Dendritic cell treated with granulocyte-macrophage colony-stimulating factor and Interleukin-4, amounts not matched to agents 40 ng/mL and 50 ng/mL, for 4 days (primary cell): Measurements from ENCODE around the gene OPA3.
"Not testable (repeated sequence)": the region's sequence is repeated elsewhere in the genome, so short reads cannot be mapped to it uniquely, and the experiment has no call there.

ENCODE experiments used
- H3K27ac Mint-ChIP-seq: one replicate; pipeline ENCODE4 v1.8.0; 2022; ENCODE audit warnings: mild to moderate bottlenecking, mixed read lengths
- H3K27me3 Mint-ChIP-seq: one replicate; pipeline ENCODE4 v1.8.0; 2022; ENCODE audit warnings: mild to moderate bottlenecking, mixed read lengths
- H3K36me3 Mint-ChIP-seq: one replicate; pipeline ENCODE4 v1.8.0; 2022; ENCODE audit warnings: low read depth, mixed read lengths
- H3K4me1 Mint-ChIP-seq: one replicate; pipeline ENCODE4 v1.8.0; 2022; ENCODE audit warnings: low read depth, mixed read lengths
- H3K4me3 Mint-ChIP-seq: one replicate; pipeline ENCODE4 v1.8.0; 2022; ENCODE audit warnings: mild to moderate bottlenecking, moderate library complexity, mixed read lengths
- H3K9me3 Mint-ChIP-seq: one replicate; pipeline ENCODE4 v1.8.0; 2022; ENCODE audit warnings: mixed read lengths
- intact Hi-C: fragments of 100-400 bp; cut with micrococcal nuclease; formaldehyde crosslinking; loops from one replicate; pipeline ENCODE4 v1.15.0; 2022

The OPA3 gene

GRCh38 chr19:45584332-45585157 lies at the start of gene OPA3:
Gene OPA3 (minus strand): TSS chr19:45584802. CDS start chr19:45584764, 38 bp downstream.
- Mint-ChIP-seq H3K9me3 (no peaks in the 10 kb centered on the region), H3K27me3 (peaks cover 13% of the 10 kb centered on the region), H3K36me3 (peaks cover 19% of the 10 kb centered on the region), H3K4me3 (peak within 1 kb of the TSS; percentile 86), H3K27ac (peak within 1 kb of the TSS; percentile 98), H3K4me1 (peaks cover 11% of the 10 kb centered on the region)
- intact Hi-C loops, result no loop called here

- Mint-ChIP-seq H3K36me3 (peaks cover 55% of the 10 kb centered on the region), H3K4me1 (no peaks in the 10 kb centered on the region), H3K4me3 (no peak overlapping the region), H3K27me3 (no peaks in the 10 kb centered on the region), H3K27ac (no peak overlapping the region), H3K9me3 (no peaks in the 10 kb centered on the region)
- intact Hi-C loops, result no loop called here
Observed at GRCh38 chr19:45632468-45633196, 48.0 kb upstream of the OPA3 start.

GRCh38 chr19:45630463-45630862 lies 45.9 kb upstream of the OPA3 start:
- intact Hi-C loops, result no loop called here

GRCh38 chr19:45629704-45630103 lies 45.1 kb upstream of the OPA3 start:
- Mint-ChIP-seq H3K27me3 (no peaks in the 10 kb centered on the region), H3K9me3 (no peaks in the 10 kb centered on the region), H3K36me3 (peaks cover 79% of the 10 kb centered on the region), H3K4me3 (no peak overlapping the region), H3K27ac (no peak overlapping the region), H3K4me1 (no peaks in the 10 kb centered on the region)
- intact Hi-C loops, result no loop called here

More at GRCh38 chr19:45630463-45630862, 45.9 kb upstream of the OPA3 start:
- peaks cover 71% of the 10 kb centered on the region for H3K36me3 Mint-ChIP-seq
- H3K9me3 Mint-ChIP-seq, result no peaks in the 10 kb centered on the region
- no peak overlapping the region for H3K4me3 Mint-ChIP-seq
- no peaks in the 10 kb centered on the region for H3K27me3 Mint-ChIP-seq
- H3K27ac Mint-ChIP-seq, result no peak overlapping the region
- H3K4me1 Mint-ChIP-seq, result no peaks in the 10 kb centered on the region

GRCh38 chr19:45628219-45628618 lies 43.6 kb upstream of the OPA3 start:
- H3K4me1 Mint-ChIP-seq, H3K9me3 Mint-ChIP-seq, intact Hi-C loops, H3K4me3 Mint-ChIP-seq, H3K27ac Mint-ChIP-seq, H3K27me3 Mint-ChIP-seq: not testable (repeated sequence)
- peaks cover 78% of the 10 kb centered on the region for H3K36me3 Mint-ChIP-seq

- Mint-ChIP-seq H3K27me3 (no peaks in the 10 kb centered on the region), H3K4me1 (no peaks in the 10 kb centered on the region), H3K9me3 (no peaks in the 10 kb centered on the region), H3K27ac (no peak overlapping the region), H3K36me3 (peaks cover 94% of the 10 kb centered on the region), H3K4me3 (no peak overlapping the region)
- intact Hi-C loops, result no loop called here
Observed at GRCh38 chr19:45623984-45624383, 39.4 kb upstream of the OPA3 start.

GRCh38 chr19:45621976-45622503 lies 37.4 kb upstream of the OPA3 start:
- no peaks in the 10 kb centered on the region for H3K4me1 Mint-ChIP-seq
- H3K27me3 Mint-ChIP-seq, result no peaks in the 10 kb centered on the region
- peaks cover 94% of the 10 kb centered on the region for H3K36me3 Mint-ChIP-seq
- no peak overlapping the region for H3K27ac Mint-ChIP-seq
- no peaks in the 10 kb centered on the region for H3K9me3 Mint-ChIP-seq
- intact Hi-C loops, result no loop called here
- no peak overlapping the region for H3K4me3 Mint-ChIP-seq

- no peaks in the 10 kb centered on the region for H3K4me1 Mint-ChIP-seq
- no peak overlapping the region for H3K27ac Mint-ChIP-seq
- intact Hi-C loops, result no loop called here
- H3K36me3 Mint-ChIP-seq, result peaks cover 94% of the 10 kb centered on the region
- no peak overlapping the region for H3K4me3 Mint-ChIP-seq
- H3K9me3 Mint-ChIP-seq, result no peaks in the 10 kb centered on the region
- no peaks in the 10 kb centered on the region for H3K27me3 Mint-ChIP-seq
Observed at GRCh38 chr19:45621389-45621788, 36.8 kb upstream of the OPA3 start.

- no peaks in the 10 kb centered on the region for H3K9me3 Mint-ChIP-seq
- no peak overlapping the region for H3K27ac Mint-ChIP-seq
- H3K27me3 Mint-ChIP-seq, result no peaks in the 10 kb centered on the region
- intact Hi-C loops, result no loop called here
- no peak overlapping the region for H3K4me3 Mint-ChIP-seq
- H3K4me1 Mint-ChIP-seq, result peaks cover 22% of the 10 kb centered on the region
- peaks cover 95% of the 10 kb centered on the region for H3K36me3 Mint-ChIP-seq
Observed at GRCh38 chr19:45616704-45617017, 32.1 kb upstream of the OPA3 start.

GRCh38 chr19:45615795-45616703 lies 31.4 kb upstream of the OPA3 start:
- H3K4me1 Mint-ChIP-seq, result peaks cover 22% of the 10 kb centered on the region
- intact Hi-C loops, result no loop called here
- peak overlapping the region; percentile 27 for H3K27ac Mint-ChIP-seq
- no peak overlapping the region for H3K4me3 Mint-ChIP-seq
- no peaks in the 10 kb centered on the region for H3K27me3 Mint-ChIP-seq
- H3K36me3 Mint-ChIP-seq, result peaks cover 95% of the 10 kb centered on the region
- no peaks in the 10 kb centered on the region for H3K9me3 Mint-ChIP-seq

- Mint-ChIP-seq H3K36me3 (peaks cover 95% of the 10 kb centered on the region), H3K4me1 (peaks cover 22% of the 10 kb centered on the region)
- intact Hi-C loops, result not testable (repeated sequence)
Observed at GRCh38 chr19:45615056-45615455, 30.5 kb upstream of the OPA3 start.

GRCh38 chr19:45613926-45614725 lies 29.5 kb upstream of the OPA3 start:
- H3K4me3 Mint-ChIP-seq, result peak overlapping the region; percentile 25

More at GRCh38 chr19:45615056-45615455, 30.5 kb upstream of the OPA3 start:
- H3K4me3 Mint-ChIP-seq, H3K27me3 Mint-ChIP-seq, H3K9me3 Mint-ChIP-seq, H3K27ac Mint-ChIP-seq: not testable (repeated sequence)

GRCh38 chr19:45608948-45609347 lies 24.3 kb upstream of the OPA3 start:
- no peak overlapping the region for H3K4me3 Mint-ChIP-seq
- peaks cover 54% of the 10 kb centered on the region for H3K36me3 Mint-ChIP-seq
- H3K27ac Mint-ChIP-seq, result no peak overlapping the region
- intact Hi-C loops, result no loop called here
- H3K4me1 Mint-ChIP-seq, result peaks cover 15% of the 10 kb centered on the region
- H3K9me3 Mint-ChIP-seq, result peaks cover 7% of the 10 kb centered on the region
- peaks cover 9% of the 10 kb centered on the region for H3K27me3 Mint-ChIP-seq

More at GRCh38 chr19:45613926-45614725, 29.5 kb upstream of the OPA3 start:
- intact Hi-C loops, result no loop called here
- Mint-ChIP-seq H3K27ac (peak overlapping the region; percentile 20), H3K4me1 (peaks cover 22% of the 10 kb centered on the region), H3K36me3 (peaks cover 96% of the 10 kb centered on the region), H3K27me3 (no peaks in the 10 kb centered on the region), H3K9me3 (peaks cover 2% of the 10 kb centered on the region)
